ENCODE data around the gene RINL. TPM values are rescaled to one million over a fixed set of nuclear protein-coding genes. Genes with fewer than 3 reads are reported as not detected.
A peak's percentile ranks its signal among the peaks of the same experiment; 100 is the strongest.

RINL gene
- total RNA-seq, 1 donor from 2014 or later: 2.6 TPM

DNA sequence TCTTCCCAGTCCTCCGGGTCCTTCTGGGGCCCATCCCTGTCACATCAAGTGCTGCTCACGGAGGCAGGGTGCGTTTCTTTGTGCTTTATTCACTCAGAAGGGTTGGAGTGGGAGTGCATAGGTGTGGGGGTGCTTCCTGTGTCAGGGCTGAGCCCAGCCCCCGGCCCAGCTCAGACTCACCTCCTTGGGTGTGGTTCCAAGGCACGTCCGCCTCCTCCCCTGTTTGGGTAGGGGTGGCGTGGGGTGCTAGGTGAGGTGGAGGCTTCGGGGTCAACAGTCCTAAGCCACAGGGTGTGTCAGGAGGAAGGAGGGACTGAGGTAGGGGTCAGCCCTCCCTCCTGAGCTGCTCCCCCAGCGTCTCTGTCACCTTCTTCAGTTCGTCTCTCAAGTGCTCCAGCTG lies 30.8 kb upstream of the RINL start:
- no peaks in the 10 kb centered on the region for H3K9me3 Mint-ChIP-seq (ENCODE audit: low read depth)
- H3K27me3 Mint-ChIP-seq: peaks cover 3% of the 10 kb centered on the region
- no peaks in the 10 kb centered on the region for H3K4me1 Mint-ChIP-seq (ENCODE audit: low read depth)
- H3K4me3 Mint-ChIP-seq (ENCODE audit: low read depth): no peak overlapping the region
- H3K27ac Mint-ChIP-seq: no peak overlapping the region
- peaks cover 11% of the 10 kb centered on the region for H3K36me3 Mint-ChIP-seq (ENCODE audit: insufficient read depth)
- TF ChIP-seq, protein P1, sequence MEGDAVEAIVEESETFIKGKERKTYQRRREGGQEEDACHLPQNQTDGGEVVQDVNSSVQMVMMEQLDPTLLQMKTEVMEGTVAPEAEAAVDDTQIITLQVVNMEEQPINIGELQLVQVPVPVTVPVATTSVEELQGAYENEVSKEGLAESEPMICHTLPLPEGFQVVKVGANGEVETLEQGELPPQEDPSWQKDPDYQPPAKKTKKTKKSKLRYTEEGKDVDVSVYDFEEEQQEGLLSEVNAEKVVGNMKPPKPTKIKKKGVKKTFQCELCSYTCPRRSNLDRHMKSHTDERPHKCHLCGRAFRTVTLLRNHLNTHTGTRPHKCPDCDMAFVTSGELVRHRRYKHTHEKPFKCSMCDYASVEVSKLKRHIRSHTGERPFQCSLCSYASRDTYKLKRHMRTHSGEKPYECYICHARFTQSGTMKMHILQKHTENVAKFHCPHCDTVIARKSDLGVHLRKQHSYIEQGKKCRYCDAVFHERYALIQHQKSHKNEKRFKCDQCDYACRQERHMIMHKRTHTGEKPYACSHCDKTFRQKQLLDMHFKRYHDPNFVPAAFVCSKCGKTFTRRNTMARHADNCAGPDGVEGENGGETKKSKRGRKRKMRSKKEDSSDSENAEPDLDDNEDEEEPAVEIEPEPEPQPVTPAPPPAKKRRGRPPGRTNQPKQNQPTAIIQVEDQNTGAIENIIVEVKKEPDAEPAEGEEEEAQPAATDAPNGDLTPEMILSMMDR (IDR thresholded peaks at IDR 0.05; ENCODE audit: unreplicated experiment): no peak
- DNase-seq (ENCODE audit: low spot score, unreplicated experiment): no peak

DNA sequence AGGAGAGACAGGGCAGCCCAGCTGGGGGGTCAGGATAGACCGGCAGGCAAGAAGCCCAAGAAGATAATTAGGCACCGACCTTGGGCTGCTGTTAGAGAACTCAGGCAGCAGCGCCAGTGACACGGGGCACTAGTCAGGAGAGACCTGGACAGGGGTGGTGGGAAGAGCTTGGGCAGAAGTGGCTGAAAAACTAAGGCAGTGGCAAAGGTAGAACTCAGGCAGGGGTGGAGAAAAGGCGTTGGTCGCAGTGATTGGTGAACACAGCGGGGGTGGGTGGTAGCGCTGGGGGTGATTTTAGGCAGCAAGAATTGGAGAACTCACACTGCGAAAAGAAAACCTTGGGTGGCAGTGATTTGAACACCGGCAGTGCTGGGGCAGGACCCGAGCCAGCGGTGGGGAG lies 29.6 kb upstream of the RINL start:
- TF ChIP-seq, protein P1 (IDR thresholded peaks at IDR 0.05; ENCODE audit: unreplicated experiment): no peak
- Mint-ChIP-seq H3K4me3 (ENCODE audit: low read depth) (no peak overlapping the region), H3K9me3 (ENCODE audit: low read depth) (no peaks in the 10 kb centered on the region), H3K27ac (peak overlapping the region; percentile 70), H3K27me3 (peaks cover 2% of the 10 kb centered on the region), H3K4me1 (ENCODE audit: low read depth) (no peaks in the 10 kb centered on the region), H3K36me3 (ENCODE audit: insufficient read depth) (peaks cover 11% of the 10 kb centered on the region)
- DNase-seq (ENCODE audit: low spot score, unreplicated experiment): no peak

DNA sequence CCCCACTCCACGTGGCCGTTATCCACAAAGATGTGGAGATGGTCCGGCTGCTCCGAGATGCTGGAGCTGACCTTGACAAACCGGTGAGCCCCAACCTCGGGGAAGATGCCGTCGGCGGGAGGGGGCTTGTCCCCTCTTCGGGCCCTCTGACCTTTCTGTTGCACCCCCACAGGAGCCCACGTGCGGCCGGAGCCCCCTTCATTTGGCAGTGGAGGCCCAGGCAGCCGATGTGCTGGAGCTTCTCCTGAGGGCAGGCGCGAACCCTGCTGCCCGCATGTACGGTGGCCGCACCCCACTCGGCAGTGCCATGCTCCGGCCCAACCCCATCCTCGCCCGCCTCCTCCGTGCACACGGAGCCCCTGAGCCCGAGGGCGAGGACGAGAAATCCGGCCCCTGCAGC lies 29.2 kb upstream of the RINL start:
- Mint-ChIP-seq H3K27me3 (no peaks in the 10 kb centered on the region), H3K4me1 (ENCODE audit: low read depth) (no peaks in the 10 kb centered on the region), H3K27ac (peak overlapping the region; percentile 70), H3K9me3 (ENCODE audit: low read depth) (no peaks in the 10 kb centered on the region), H3K36me3 (ENCODE audit: insufficient read depth) (peaks cover 11% of the 10 kb centered on the region), H3K4me3 (ENCODE audit: low read depth) (no peak overlapping the region)
- DNase-seq (ENCODE audit: low spot score, unreplicated experiment): no peak
- TF ChIP-seq, protein P1 (IDR thresholded peaks at IDR 0.05; ENCODE audit: unreplicated experiment): no peak

DNA sequence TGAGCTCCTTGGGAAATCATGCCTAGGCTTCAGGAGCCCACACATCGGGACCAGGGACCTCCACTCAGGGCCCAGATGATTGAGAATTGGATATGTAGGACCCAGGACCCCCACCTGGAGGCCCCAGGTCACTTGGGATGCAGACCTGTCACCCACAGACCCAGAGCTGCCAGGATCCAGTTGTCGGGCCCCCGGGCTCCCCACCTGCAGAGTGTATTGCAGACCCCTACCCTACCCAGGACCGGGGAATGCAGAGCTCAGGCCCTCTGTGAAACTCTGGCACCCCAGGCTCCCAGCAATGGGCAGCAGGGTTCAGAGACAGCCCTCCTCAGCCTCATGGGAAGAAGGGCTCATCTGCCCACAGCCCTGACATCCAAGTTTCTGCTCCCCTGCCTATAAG lies 27.5 kb upstream of the RINL start:
- peaks cover 6% of the 10 kb centered on the region for H3K4me1 Mint-ChIP-seq (ENCODE audit: low read depth)
- no peak for DNase-seq (ENCODE audit: low spot score, unreplicated experiment)

DNA sequence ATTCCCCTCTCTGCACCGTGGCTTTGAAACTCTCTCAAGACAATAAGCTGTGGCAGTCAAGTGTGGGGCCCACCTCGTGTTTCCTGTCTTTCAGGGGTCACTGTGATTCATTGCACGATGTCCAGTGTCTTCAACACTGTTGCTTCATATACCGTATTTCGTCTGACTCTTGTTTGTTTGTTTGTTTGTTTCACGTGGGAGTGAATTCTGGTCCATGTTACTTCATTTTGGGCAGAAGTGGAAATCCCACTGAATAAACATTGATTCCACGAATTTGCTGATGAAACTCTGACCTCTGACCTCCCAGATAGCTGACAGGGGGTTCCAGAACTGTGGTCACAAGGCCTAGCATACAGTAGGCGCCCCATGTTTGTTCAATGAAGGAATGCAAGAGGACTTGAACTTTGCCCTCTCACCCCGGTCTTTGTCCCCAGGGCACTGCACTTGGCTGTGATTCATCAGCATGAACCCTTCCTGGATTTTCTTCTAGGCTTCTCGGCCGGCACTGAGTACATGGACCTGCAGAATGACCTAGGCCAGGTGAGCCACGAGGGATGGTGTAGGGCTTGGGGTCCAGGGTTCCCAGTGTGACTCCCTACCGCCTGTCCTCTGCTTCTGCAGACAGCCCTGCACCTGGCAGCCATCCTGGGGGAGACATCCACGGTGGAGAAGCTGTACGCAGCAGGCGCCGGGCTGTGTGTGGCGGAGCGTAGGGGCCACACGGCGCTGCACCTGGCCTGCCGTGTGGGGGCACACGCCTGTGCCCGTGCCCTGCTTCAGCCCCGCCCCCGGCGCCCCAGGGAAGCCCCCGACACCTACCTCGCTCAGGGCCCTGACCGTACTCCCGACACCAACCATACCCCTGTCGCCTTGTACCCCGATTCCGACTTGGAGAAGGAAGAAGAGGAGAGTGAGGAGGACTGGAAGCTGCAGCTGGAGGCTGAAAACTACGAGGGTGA lies 26.8 kb upstream of the RINL start:
- TF ChIP-seq, protein P1 (IDR thresholded peaks at IDR 0.05; ENCODE audit: unreplicated experiment): no peak
- Mint-ChIP-seq H3K27me3 (no peaks in the 10 kb centered on the region), H3K4me3 (ENCODE audit: low read depth) (no peak overlapping the region), H3K9me3 (ENCODE audit: low read depth) (no peaks in the 10 kb centered on the region), H3K27ac (no peak overlapping the region), H3K36me3 (ENCODE audit: insufficient read depth) (peaks cover 11% of the 10 kb centered on the region), H3K4me1 (ENCODE audit: low read depth) (peaks cover 11% of the 10 kb centered on the region)
- no peak for DNase-seq (ENCODE audit: low spot score, unreplicated experiment)

More for the DNA sequence above, 27.5 kb upstream of the RINL start:
- H3K9me3 Mint-ChIP-seq (ENCODE audit: low read depth): no peaks in the 10 kb centered on the region
- no peaks in the 10 kb centered on the region for H3K27me3 Mint-ChIP-seq
- H3K4me3 Mint-ChIP-seq (ENCODE audit: low read depth): no peak overlapping the region
- TF ChIP-seq, protein P1 (IDR thresholded peaks at IDR 0.05; ENCODE audit: unreplicated experiment): no peak
- no peak overlapping the region for H3K27ac Mint-ChIP-seq
- peaks cover 11% of the 10 kb centered on the region for H3K36me3 Mint-ChIP-seq (ENCODE audit: insufficient read depth)
